K562 (cell line): Measurements from ENCODE around the gene ARHGAP12.

Source experiments
- ADNP ChIP-seq: fragments of 200-800 bp; sonication (Bioruptor generic); IDR thresholded peaks from 2 replicates; pipeline ENCODE4 v1.6.1; 2016; ENCODE audit warnings: missing genetic modification characterization, missing compliant biosample characterization
- BACH1 ChIP-seq: fragments of 200-800 bp; sonication (Bioruptor generic); IDR thresholded peaks from 2 replicates; pipeline ENCODE4 v1.6.1; 2016; ENCODE audit warnings: missing genetic modification characterization, missing compliant biosample characterization
- CHD7 ChIP-seq: fragments of 200-600 bp; sonication (generic); IDR thresholded peaks from one replicate; pipeline ENCODE4 v1.6.1; 2012; ENCODE audit warnings: mild to moderate bottlenecking, low read depth, low read length, inconsistent platforms
- CREB1 ChIP-seq, 2 experiments: sonication (generic) in 1 of 2; formaldehyde crosslinking in 1 of 2; IDR thresholded peaks; 2 replicates each; pipeline versions ENCODE4 v1.6.1 to v1.8.0; 2012 to 2022; ENCODE audit warnings: inconsistent platforms in 1 of 2, mild to moderate bottlenecking in 1 of 2, missing genetic modification reagents in 1 of 2, moderate library complexity in 1 of 2
- CTCF ChIP-seq, 3 experiments: IDR thresholded peaks in 2 of 3; conservative IDR thresholded peaks in 1 of 3; 2 replicates each; pipeline ENCODE4 v1.5.1; 2011 to 2012; ENCODE audit warnings: low read length in 3 of 3, mild to moderate bottlenecking in 3 of 3, control low read depth in 2 of 3, improper control_type of control experiment in 1 of 3, inconsistent platforms in 1 of 3, low read depth in 1 of 3, mixed read lengths in 1 of 3, moderate library complexity in 1 of 3; ENCODE audit not compliant: insufficient read depth in 2 of 3
- EZH2 ChIP-seq: IDR thresholded peaks from 2 replicates; pipeline ENCODE4 v1.6.1; 2012; ENCODE audit warnings: low read depth, mild to moderate bottlenecking, inconsistent platforms, low read length, borderline replicate concordance
- MLX ChIP-seq, 2 experiments: fragments of 450-650 bp in 1 of 2; sonication (generic) in 1 of 2; formaldehyde crosslinking; conservative IDR thresholded peaks; 2 replicates each; pipeline versions ENCODE4 v1.4.0 to v1.8.1; 2020 to 2022; ENCODE audit warnings: mild to moderate bottlenecking in 1 of 2, missing genetic modification reagents in 1 of 2
- MXD1 ChIP-seq: fragments of 250-450 bp; sonication (Bioruptor Pico); IDR thresholded peaks from 2 replicates; pipeline ENCODE4 v1.8.0; 2021; ENCODE audit warnings: borderline replicate concordance, mild to moderate bottlenecking, moderate library complexity; ENCODE audit not compliant: poor library complexity, severe bottlenecking
- PHB ChIP-seq: fragments of 250-450 bp; sonication (Bioruptor Pico); IDR thresholded peaks from 2 replicates; pipeline ENCODE4 v1.5.0; 2021
- PREB ChIP-seq: sonication (generic); formaldehyde crosslinking; IDR thresholded peaks from 2 replicates; pipeline ENCODE4 v1.8.1; 2023; ENCODE audit warnings: mild to moderate bottlenecking, missing genetic modification reagents
- RFX1 ChIP-seq: fragments of 450-650 bp; IDR thresholded peaks from 2 replicates; pipeline ENCODE4 v1.6.1; 2016; ENCODE audit warnings: mild to moderate bottlenecking, moderate library complexity
- ZKSCAN1 ChIP-seq: fragments of 150-350 bp; IDR thresholded peaks from 2 replicates; pipeline ENCODE4 v1.6.1; 2016; ENCODE audit warnings: low read depth, low read length
- ZNF133 ChIP-seq: fragments of 250-450 bp; sonication (Bioruptor Pico); IDR thresholded peaks from 2 replicates; pipeline ENCODE4 v1.4.0; 2020; ENCODE audit warnings: mild to moderate bottlenecking
- TF ChIP-seq, protein P1 (sequence below): fragments of 150-350 bp; conservative IDR thresholded peaks from 2 replicates; pipeline ENCODE4 v1.6.1; 2014; ENCODE audit warnings: low read length

DNA sequence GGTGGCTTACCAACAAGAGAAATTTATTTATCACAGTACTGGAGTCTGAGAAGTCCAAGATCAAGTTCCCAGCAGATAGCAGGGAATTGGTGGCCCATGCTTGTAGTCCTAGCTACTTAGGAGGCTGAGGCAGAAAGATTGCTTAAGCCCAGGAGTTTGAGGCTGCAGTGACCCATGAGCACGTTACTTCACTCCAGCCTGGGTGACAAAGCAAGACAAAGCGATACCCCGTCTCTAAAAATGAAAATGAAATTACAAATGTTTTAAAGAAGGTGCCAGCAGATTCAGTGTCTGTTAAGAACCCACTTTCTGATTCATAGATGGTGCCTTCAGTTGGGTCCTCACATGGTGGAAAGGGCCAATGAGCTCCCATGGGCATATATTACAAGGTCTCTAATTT is 20.6 kb upstream of the ARHGAP12 start:
- TF ChIP-seq CHD7 (no peak), RFX1 (no peak), ADNP (tag) (no peak), CTCF (IDR thresholded peaks at IDR 0.05 in 2 of 3, conservative IDR thresholded peaks at IDR 0.05 in 1 of 3; ENCODE audit: insufficient read depth in 2 of 3, low read depth in 1 of 3, low read length in 3 of 3) (no peak), CREB1 (IDR thresholded peaks at IDR 0.05) (no peak), CREB1 (CRISPR knock-in tag; IDR thresholded peaks at IDR 0.05) (no peak), ZNF133 (CRISPR knock-in tag) (no peak), ZKSCAN1 (no peak), PHB (CRISPR knock-in tag) (no peak), PREB (CRISPR knock-in tag) (no peak), MXD1 (CRISPR knock-in tag) (no peak), EZH2 (no peak), MLX (CRISPR knock-in tag; conservative IDR thresholded peaks at IDR 0.05) (no peak), BACH1 (tag) (no peak)
- TF ChIP-seq, protein P1, sequence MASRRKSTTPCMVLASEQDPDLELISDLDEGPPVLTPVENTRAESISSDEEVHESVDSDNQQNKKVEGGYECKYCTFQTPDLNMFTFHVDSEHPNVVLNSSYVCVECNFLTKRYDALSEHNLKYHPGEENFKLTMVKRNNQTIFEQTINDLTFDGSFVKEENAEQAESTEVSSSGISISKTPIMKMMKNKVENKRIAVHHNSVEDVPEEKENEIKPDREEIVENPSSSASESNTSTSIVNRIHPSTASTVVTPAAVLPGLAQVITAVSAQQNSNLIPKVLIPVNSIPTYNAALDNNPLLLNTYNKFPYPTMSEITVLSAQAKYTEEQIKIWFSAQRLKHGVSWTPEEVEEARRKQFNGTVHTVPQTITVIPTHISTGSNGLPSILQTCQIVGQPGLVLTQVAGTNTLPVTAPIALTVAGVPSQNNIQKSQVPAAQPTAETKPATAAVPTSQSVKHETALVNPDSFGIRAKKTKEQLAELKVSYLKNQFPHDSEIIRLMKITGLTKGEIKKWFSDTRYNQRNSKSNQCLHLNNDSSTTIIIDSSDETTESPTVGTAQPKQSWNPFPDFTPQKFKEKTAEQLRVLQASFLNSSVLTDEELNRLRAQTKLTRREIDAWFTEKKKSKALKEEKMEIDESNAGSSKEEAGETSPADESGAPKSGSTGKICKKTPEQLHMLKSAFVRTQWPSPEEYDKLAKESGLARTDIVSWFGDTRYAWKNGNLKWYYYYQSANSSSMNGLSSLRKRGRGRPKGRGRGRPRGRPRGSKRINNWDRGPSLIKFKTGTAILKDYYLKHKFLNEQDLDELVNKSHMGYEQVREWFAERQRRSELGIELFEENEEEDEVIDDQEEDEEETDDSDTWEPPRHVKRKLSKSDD, result no peak
